Neural crest cell (in vitro differentiated cells): ENCODE results near the gene SLC49A3. TPM values are rescaled to one million over a fixed set of nuclear protein-coding genes. Genes with fewer than 3 reads are reported as not detected.

ENCODE experiments used
- DNase-seq: peaks from one replicate; pipeline ENCODE4 v3.0.0; 2021; ENCODE audit warnings: low read depth, mixed read lengths, low spot score
- H3K27ac Mint-ChIP-seq: one replicate; pipeline ENCODE4 v1.8.0; 2021; ENCODE audit warnings: mild to moderate bottlenecking, mixed read lengths; ENCODE audit not compliant: unreplicated experiment
- H3K27me3 Mint-ChIP-seq: 2 replicates; pipeline ENCODE4 v1.8.0; 2021; ENCODE audit warnings: low read depth, mild to moderate bottlenecking, mixed read lengths
- H3K36me3 Mint-ChIP-seq: 2 replicates; pipeline ENCODE4 v1.8.0; 2021; ENCODE audit warnings: low read depth, mild to moderate bottlenecking, mixed read lengths
- H3K4me1 Mint-ChIP-seq: 2 replicates; pipeline ENCODE4 v1.8.0; 2021; ENCODE audit warnings: mixed read lengths
- H3K4me3 Mint-ChIP-seq: one replicate; pipeline ENCODE4 v1.8.0; 2021; ENCODE audit warnings: mild to moderate bottlenecking, mixed read lengths
- H3K9me3 Mint-ChIP-seq: 2 replicates; pipeline ENCODE4 v1.8.0; 2021; ENCODE audit warnings: mixed read lengths
- CTCF ChIP-seq: fragments of 200-600 bp; sonication (generic); conservative IDR thresholded peaks from 2 replicates; pipeline ENCODE4 v1.5.0; 2021; ENCODE audit warnings: antibody characterized with exemption, mild to moderate bottlenecking
- total RNA-seq: library from RNA; stranded (reverse); gene quantifications from 2 replicates; pipeline ENCODE4 v1.2.1, GENCODE V29; 2021

SLC49A3 gene
- total RNA-seq, 1 donor from 2014 or later, result 0.91 TPM

- H3K27me3 Mint-ChIP-seq, result no peaks in the 10 kb centered on the region
- no peaks in the 10 kb centered on the region for H3K9me3 Mint-ChIP-seq
- H3K4me1 Mint-ChIP-seq, result peaks cover 6% of the 10 kb centered on the region
- no peak for TF ChIP-seq CTCF
- DNase-seq, result no peak
- H3K27ac Mint-ChIP-seq, result peak overlapping the region; percentile 75
- H3K4me3 Mint-ChIP-seq, result no peak overlapping the region
- H3K36me3 Mint-ChIP-seq, result peaks cover 9% of the 10 kb centered on the region
Measured at GRCh38 chr4:717601-718320, 28.8 kb upstream of the SLC49A3 start.

- Mint-ChIP-seq H3K27ac (no peak overlapping the region), H3K27me3 (no peaks in the 10 kb centered on the region), H3K4me3 (no peak overlapping the region), H3K36me3 (peaks cover 19% of the 10 kb centered on the region), H3K9me3 (peaks cover 2% of the 10 kb centered on the region), H3K4me1 (peaks cover 26% of the 10 kb centered on the region)
- TF ChIP-seq CTCF, result no peak
- no peak for DNase-seq
Measured at GRCh38 chr4:714087-714486, 25.1 kb upstream of the SLC49A3 start.

- Mint-ChIP-seq H3K4me3 (no peak overlapping the region), H3K4me1 (peaks cover 32% of the 10 kb centered on the region), H3K27ac (no peak overlapping the region)
Measured at GRCh38 chr4:712916-713632, 24.1 kb upstream of the SLC49A3 start.

GRCh38 chr4:712093-712492 lies 23.1 kb upstream of the SLC49A3 start:
- H3K27me3 Mint-ChIP-seq, result no peaks in the 10 kb centered on the region
- peak overlapping the region; percentile 56 for H3K4me3 Mint-ChIP-seq
- H3K4me1 Mint-ChIP-seq, result peaks cover 26% of the 10 kb centered on the region
- TF ChIP-seq CTCF, result no peak
- no peak for DNase-seq
- no peak overlapping the region for H3K27ac Mint-ChIP-seq
- peaks cover 24% of the 10 kb centered on the region for H3K36me3 Mint-ChIP-seq
- H3K9me3 Mint-ChIP-seq, result peaks cover 2% of the 10 kb centered on the region

More at GRCh38 chr4:712916-713632, 24.1 kb upstream of the SLC49A3 start:
- Mint-ChIP-seq H3K27me3 (no peaks in the 10 kb centered on the region), H3K36me3 (peaks cover 24% of the 10 kb centered on the region), H3K9me3 (peaks cover 2% of the 10 kb centered on the region)
- no peak for TF ChIP-seq CTCF
- no peak for DNase-seq

GRCh38 chr4:710916-711315 lies 22.0 kb upstream of the SLC49A3 start:
- peaks cover 2% of the 10 kb centered on the region for H3K9me3 Mint-ChIP-seq
- no peak for DNase-seq
- TF ChIP-seq CTCF, result no peak
- H3K4me3 Mint-ChIP-seq, result peak overlapping the region; percentile 25
- no peak overlapping the region for H3K27ac Mint-ChIP-seq
- H3K27me3 Mint-ChIP-seq, result no peaks in the 10 kb centered on the region
- H3K4me1 Mint-ChIP-seq, result peaks cover 26% of the 10 kb centered on the region
- H3K36me3 Mint-ChIP-seq, result peaks cover 24% of the 10 kb centered on the region
